NB4 (cell line): Measurements from ENCODE around the gene FMOD.

ENCODE experiments used
- DNase-seq: peaks from one replicate; pipeline ENCODE4 v3.0.0; 2010; ENCODE audit warnings: low read depth
- H3K4me3 ChIP-seq: one replicate; pipeline ENCODE4 v1.5.1; 2011; ENCODE audit warnings: mild to moderate bottlenecking, low read depth, low read length, moderate library complexity
- MYC ChIP-seq: IDR thresholded peaks from 2 replicates; pipeline ENCODE4 v1.6.1; 2011; ENCODE audit warnings: low read depth, low read length
- POLR2A ChIP-seq: IDR thresholded peaks from 2 replicates; pipeline ENCODE4 v1.6.1; 2011; ENCODE audit warnings: mild to moderate bottlenecking; ENCODE audit not compliant: insufficient read length; ENCODE audit errors: extremely low read depth
- TF ChIP-seq, protein P1 (sequence below): IDR thresholded peaks from 2 replicates; pipeline ENCODE4 v1.6.1; 2011; ENCODE audit warnings: low read depth, low read length
- TF ChIP-seq, protein P2 (sequence below): IDR thresholded peaks from one replicate; pipeline ENCODE4 v1.5.1; 2012; ENCODE audit warnings: low read depth, low read length

Gene FMOD

DNA sequence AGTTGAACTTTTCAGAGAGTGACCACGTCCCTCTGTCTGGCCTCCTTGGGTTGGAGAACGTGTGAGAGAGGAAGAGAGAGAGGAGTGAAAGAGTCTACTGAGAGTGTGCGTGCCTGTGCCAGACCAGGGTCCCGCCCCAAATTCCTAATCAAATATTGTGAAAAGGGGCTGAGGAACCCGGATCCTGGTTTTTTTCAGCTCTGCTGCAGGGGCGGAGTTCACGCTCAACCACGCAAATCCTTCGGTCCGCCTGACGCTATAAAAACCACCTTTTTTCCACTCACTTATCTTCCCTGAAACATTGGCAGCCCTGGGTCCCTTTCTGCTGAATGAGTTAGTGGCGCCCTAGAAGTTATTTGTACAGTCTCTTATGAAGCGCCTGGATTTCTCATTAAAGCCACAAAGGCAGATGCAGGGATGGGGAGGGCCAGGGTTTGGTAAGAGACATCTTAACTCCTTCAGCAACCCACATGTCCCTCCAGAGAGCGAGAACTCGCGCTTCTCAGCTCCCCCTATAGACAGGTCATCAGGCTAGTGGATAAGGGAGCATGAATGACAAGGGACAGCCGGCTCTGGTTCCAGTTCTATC, at the start of gene FMOD:
Gene FMOD, minus strand, starts transcription at position 86 of the 589 bp plus-strand sequence. CDS start 2,852 bp downstream, outside the sequence.
- DNase-seq, result peak; percentile 25
- TF ChIP-seq, protein P1, sequence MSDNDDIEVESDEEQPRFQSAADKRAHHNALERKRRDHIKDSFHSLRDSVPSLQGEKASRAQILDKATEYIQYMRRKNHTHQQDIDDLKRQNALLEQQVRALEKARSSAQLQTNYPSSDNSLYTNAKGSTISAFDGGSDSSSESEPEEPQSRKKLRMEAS, result no peak
- TF ChIP-seq POLR2A (no peak), MYC (no peak)
- TF ChIP-seq, protein P2, sequence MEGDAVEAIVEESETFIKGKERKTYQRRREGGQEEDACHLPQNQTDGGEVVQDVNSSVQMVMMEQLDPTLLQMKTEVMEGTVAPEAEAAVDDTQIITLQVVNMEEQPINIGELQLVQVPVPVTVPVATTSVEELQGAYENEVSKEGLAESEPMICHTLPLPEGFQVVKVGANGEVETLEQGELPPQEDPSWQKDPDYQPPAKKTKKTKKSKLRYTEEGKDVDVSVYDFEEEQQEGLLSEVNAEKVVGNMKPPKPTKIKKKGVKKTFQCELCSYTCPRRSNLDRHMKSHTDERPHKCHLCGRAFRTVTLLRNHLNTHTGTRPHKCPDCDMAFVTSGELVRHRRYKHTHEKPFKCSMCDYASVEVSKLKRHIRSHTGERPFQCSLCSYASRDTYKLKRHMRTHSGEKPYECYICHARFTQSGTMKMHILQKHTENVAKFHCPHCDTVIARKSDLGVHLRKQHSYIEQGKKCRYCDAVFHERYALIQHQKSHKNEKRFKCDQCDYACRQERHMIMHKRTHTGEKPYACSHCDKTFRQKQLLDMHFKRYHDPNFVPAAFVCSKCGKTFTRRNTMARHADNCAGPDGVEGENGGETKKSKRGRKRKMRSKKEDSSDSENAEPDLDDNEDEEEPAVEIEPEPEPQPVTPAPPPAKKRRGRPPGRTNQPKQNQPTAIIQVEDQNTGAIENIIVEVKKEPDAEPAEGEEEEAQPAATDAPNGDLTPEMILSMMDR, result peak; percentile 30
- H3K4me3 ChIP-seq, result no peak within 1 kb of the TSS

DNA sequence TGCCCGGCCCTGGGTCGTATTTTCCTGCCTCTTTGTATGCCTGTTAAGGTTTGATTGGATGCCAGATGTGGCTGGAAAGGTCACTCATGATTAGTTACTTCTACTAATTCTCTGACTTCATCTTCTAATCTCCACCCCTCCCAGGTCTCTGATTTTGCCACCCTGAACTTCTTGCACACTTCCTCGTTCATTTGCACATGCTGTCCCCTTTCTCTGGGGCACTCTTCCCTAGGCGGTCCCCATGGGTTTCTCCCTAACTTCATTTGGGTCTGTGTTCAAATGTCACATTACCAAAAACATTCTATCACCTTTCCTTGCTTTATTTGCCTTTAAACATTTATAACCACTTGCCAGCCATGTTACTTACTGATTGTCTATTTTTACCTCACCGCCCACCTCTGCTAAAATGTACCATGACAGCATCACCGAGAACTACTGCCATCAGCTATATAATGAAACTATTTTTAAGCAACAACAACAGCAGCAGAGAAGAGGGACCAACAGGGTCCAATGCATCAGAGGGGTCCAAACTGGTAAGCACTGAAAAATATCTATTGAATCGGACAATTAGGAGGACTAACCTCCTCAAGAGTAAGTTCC, 45.8 kb upstream of the FMOD start:
- H3K4me3 ChIP-seq, result no peak overlapping the region
- DNase-seq, result no peak
- TF ChIP-seq POLR2A (no peak), MYC (no peak)
- TF ChIP-seq, protein P2, result no peak
- TF ChIP-seq, protein P1, result no peak

DNA sequence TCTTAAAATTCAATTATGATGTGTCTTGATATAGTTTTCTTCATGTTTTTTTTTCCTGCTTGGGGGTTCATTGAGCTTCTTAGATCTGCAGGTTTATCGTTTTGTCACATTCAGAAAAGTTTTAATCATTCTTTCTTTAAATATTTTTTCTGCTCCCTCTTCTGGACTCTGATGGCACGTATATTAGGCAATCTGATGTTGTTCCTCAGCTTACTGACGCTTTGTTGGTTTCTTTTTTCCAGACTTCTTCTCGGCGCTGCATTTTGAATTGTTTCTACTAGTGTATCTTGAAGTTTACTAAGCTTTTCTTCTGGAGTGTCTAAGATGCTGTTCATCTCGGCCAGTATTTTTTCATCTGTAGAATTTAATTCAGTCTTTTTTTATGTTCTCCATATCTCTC, 44.8 kb upstream of the FMOD start:
- no peak for TF ChIP-seq MYC
- TF ChIP-seq, protein P1, result no peak
- TF ChIP-seq, protein P2, result no peak
- no peak for TF ChIP-seq POLR2A
- H3K4me3 ChIP-seq, result no peak overlapping the region
- no peak for DNase-seq

DNA sequence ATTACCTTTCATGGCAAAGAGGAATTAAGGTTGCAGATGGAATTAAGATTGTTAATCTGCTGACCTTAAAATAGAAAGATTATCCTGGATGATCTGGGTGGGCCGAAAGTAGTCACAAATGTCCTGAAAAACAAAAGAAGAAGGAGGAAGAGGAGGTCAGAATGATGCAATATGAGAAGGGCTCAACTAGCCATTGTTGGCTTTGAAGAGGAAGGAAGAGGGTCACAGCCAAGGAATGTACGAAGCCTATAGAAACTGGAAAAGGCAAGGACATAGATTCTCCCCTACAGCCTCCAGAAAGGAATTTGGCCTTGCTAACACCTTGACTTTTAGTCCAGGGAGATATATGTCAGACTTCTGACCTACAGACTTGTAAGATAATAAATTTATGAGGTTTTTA, 39.4 kb upstream of the FMOD start:
- TF ChIP-seq POLR2A (no peak), MYC (no peak)
- TF ChIP-seq, protein P1, result no peak
- TF ChIP-seq, protein P2, result no peak
- H3K4me3 ChIP-seq, result no peak overlapping the region
- no peak for DNase-seq

DNA sequence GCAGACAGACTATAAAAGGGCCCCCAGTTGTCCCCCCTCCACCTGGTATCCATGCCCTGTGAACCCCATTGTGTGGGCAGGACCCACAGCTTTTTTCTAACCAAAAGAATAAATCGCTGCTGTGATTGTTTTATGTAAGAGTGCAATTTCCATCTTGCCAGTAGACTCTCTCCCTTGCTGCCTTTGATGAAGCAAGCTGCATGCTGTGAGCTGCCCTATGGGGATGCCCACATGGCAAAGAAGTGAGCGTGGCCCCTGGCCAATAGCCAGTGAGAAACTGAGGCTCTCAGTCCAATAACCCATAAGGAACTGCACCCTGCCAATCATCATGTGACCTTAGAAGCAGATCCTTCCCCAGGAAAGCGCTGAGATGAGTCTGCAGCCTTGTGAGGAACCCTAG, 37.8 kb upstream of the FMOD start:
- no peak for DNase-seq
- TF ChIP-seq, protein P1, result no peak
- H3K4me3 ChIP-seq, result no peak overlapping the region

DNA sequence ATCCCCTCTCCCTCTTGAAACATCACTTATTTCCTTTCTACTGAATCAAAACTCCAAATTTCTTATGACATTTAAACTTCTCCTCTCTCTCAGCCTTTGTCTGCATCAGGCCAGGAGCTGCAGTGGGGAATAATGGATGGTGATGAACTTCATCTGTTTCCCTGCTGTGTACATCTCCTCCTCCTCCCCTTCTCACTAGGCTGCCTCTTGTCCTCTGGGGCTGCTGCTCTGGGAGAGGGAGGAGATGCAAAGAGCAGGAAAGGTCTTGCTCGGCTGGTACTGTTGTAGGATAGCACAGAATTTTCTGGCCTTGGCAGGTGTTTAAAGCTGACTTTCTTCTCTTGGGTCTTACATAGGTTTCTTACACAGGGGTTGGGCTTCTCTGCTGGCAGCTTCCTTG, 31.1 kb upstream of the FMOD start:
- TF ChIP-seq, protein P1, result no peak
- TF ChIP-seq MYC (no peak), POLR2A (no peak)
- TF ChIP-seq, protein P2, result no peak
- H3K4me3 ChIP-seq, result no peak overlapping the region
- DNase-seq, result no peak
